HG03575 (cell line): Measurements from ENCODE around the gene HIF1AN.

ENCODE experiments used
- ATAC-seq: cut with Tn5 transposase; IDR thresholded peaks from one replicate; pipeline ENCODE4 v1.9.1; 2021; ENCODE audit not compliant: unreplicated experiment, insufficient number of reproducible peaks, low FRiP score; ENCODE audit errors: extremely low read depth

The HIF1AN gene

DNA sequence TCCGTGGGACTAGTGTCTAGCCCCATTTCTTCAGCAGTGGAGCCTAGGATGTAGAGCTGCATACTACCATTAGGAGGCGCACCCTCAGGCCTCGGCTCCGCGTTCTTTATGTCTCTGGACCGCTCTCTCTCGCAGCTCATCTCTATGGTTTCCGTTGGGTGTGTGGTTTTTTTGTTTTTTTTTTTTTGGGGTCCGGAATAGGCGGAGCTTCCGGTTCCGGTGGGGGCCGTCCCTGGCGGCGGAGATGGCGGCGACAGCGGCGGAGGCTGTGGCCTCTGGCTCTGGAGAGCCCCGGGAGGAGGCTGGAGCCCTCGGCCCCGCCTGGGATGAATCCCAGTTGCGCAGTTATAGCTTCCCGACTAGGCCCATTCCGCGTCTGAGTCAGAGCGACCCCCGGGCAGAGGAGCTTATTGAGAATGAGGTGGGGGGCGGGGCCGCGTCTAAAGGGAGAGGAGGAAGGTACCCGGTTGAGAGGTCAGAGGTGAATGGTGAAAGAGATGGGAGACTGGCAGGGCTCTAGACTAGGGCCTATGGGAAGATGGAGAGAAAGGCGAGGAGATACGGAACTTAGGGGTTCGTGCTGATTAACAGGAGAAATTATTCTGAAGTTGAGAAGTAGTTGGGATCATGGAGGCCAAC, at the start of gene HIF1AN:
TSS of gene HIF1AN (plus strand) at position 229 of the 639 bp plus-strand sequence. CDS start at position 245, 16 bp downstream.
- peak; percentile 91 for ATAC-seq

DNA sequence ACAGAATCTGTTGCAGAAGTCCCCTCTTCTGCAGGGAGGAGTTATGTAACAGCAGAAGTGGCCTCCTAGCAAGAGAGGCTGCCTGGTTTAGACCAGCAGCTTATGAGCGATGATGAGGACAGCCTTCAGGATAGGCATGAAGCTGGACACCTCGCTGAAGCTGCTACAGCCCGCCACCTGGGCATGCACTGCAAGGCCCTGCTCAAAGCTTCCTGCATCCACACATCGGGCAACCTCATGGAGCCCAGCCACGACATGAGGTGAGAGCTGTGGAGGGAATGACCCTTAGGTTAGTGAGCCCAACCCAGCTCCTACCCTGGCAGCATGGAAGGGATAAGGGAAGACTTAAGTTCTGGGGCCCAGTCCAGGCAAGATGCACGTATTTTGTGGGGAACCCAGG, 48.2 kb upstream of the HIF1AN start:
- ATAC-seq, result no peak

DNA sequence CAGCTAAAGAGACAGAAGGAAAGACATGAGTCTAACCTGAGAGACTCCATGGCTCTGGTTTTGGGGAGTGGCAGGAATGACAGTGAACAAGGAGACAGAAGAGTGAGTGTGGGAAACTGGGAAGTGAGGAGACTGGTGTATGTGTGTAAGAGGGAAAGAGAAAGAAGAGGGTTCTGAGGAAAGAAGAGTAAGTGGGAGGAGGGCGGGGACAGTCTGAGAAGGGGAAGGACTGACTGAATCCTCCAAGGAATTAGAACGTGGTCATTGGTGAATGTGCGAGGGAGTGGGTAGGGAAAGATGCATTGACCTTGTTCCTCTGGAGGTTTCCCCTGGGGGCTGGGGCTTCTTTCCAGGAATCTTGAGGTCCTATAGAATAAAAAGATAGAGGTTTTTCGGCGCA, 46.3 kb upstream of the HIF1AN start:
- no peak for ATAC-seq

DNA sequence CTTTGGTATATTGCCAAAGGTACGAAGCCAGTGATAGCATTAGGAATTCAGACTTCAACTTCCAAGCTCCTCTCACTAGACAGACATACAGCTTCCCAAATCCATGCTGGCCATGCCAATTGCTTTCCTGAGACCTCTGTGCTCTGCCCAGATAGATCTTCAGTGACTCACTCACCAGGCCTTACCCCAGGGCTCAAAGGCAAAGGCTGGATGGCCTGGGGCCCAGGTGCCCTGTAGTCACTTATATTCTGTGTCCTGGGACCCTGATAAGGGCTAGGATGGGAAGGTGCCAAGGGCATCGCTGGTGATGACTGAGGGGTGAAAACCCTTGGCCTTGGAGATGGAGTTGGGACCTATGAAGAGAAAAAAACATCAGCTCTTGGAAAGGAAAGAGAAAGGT, 45.2 kb upstream of the HIF1AN start:
- no peak for ATAC-seq

DNA sequence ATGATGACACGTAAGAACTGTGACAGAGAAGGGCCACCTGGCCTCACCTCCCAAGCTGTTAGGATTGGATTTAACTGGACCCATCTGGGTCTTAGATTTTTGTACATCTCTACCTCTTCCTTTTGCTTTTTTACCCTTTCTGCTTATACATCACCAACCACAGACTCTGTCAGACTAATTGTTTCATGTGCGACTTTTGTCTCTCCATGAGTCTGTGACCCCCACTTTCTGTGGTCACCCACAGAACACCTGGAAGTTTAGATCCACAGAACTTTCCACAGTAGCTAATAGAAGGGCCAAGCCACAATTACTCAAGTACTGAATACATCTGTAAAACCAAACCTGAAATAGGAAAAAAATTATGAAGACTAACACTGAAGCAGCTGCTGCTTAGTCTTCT, 39.2 kb upstream of the HIF1AN start:
- no peak for ATAC-seq

DNA sequence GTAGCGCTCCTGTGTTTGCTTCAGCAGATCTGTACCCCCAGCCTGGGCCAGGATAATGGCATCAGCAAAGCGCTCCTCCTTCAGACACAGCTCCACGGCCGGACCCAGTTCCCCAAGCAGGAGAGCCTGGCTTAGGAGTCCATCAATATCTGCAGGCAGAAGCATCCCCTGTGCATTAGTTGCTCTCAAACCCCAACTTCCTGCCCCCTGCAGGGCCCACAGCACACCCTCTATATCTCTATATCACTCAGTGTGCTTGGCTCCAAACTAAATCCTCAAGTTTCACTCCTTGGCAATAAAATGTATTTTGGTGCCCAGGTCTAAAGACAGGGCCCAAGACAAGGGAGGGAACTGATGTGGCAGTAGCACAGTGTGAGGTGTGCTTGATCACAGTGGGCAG, 37.7 kb upstream of the HIF1AN start:
- ATAC-seq, result no peak

DNA sequence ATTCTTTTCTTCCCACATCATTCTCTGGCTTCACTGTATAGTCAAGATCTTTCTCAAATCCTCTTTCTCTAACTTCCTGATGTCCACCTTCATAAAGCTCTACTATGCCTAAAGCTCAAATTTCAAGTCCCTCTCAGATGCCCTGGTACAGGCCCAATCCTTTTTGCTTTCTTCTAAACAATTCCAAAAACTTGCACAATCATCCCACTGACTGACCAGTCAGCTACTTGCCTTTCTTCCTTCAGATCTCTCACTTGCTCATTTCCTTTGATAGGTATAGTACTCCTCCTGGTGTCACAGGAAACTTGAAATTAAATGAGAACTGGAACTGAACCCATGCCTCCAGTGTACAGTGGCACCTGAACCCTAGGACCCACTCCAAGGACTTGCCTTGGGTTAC, 34.3 kb upstream of the HIF1AN start:
- ATAC-seq, result no peak

DNA sequence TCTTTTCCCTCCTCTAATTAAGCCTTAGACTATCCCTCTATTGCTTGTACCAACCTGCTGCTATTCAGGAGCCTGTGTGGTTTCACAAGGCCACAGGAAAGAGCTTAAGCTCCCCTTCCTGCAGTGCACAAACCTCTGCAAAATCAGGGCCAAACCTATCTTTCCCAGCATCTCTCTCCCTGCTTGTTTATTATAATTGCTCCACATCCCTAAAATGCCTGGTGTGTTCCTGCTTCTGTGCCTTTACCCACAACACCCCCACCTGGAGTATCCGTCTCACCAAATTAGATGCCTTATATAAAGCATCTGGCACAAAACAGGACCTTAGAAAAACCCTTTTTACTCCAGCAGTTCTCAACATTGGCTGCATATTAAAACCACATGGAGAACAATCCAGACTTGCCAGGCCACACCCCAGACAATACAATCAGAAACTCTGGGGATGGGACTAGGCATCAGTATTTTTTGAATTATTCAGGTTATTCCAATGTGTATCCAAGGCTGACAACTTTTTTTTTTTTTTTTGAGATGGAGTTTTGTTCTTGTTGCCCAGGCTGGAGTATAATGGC, 32.7 kb upstream of the HIF1AN start:
- no peak for ATAC-seq

DNA sequence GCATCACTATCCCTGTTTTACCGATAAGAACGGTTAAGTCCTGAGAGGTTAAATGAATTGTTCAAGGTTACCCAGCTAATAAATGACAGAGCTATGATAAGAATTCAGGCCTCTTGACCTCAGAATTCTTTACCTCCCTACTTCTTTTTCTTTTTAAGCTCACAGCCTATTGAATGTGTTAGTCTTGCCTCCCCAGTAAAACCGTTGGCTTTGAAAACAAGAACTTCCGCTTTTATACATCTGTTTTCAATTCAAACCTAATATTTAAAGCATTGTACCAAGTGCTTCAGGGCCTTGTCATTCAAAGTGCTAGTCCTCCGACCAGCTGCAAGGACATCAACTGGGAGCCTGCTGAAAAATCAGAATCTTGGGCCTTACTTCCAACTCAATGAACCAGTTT, 31.6 kb upstream of the HIF1AN start:
- ATAC-seq, result no peak

DNA sequence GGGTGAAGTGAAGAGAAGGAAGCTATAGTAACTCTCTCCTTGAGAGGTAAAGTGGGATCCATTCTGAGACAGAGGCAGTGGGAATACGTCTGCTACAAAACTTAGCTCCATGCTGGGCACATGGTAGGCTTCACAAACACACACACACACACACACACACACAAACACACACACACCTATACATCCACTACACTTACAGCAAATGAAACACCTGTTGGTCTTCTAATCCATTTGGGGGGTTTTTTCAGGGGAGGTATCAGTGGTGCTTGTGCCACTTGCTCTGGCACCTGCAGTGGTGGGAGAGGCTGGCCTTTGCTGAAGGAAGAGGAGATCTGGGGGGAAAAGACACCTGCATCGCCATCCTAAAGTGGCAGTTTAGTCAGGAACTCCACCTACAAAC, 30.6 kb upstream of the HIF1AN start:
- ATAC-seq, result no peak

DNA sequence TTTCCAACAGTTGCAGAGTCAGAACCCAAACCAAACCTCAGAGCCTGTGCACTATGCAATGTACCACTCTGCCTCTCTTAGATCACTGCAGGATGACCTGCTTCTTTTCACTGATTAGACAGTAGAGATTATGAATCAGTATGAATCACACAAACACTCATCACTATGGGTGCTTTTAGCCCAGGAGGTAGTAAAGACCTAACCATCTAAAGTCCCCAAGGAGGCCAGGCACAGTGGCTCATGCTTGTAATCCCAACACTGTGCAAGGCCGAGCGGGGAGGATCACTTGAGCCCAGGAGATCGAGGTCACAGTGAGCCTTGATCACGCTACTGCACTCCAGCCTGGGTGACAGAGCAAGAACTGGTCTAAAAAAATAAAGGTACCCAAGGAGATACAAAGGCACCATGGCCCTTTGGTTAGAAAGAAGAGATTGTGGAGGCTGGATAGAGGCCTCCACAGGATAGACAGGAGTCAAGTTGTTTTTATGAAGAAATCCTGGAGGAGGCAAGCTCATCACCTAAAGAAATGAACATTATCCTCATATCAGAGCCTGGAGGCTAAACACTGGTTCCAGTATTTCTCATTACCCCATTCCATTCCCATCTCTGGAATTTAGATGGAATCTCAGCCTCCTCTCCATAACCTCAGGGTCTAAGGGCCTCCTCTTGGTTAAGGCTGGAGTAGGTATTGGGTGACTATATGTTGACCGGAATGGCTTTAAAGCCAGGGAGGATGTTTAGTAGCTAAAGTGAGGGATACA, 29.0 kb upstream of the HIF1AN start:
- no peak for ATAC-seq

DNA sequence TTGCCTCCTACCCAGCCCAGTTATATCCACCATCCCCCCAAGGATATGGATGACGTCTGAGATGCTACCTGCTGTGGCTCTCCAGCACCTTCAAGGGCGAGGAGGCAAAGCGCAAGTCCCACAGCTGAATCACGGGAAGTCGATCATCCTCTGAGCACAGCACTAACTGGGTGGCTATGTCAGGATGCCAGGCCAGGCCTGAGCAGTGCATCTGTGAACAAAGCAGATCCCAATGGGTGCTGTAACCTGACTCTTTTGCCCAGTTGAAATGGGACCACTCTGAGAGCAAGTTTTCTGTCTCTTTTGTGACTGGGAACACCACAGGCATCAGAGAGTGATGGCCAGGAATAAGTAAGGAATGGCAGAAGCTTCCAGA, 28.4 kb upstream of the HIF1AN start:
- no peak for ATAC-seq

DNA sequence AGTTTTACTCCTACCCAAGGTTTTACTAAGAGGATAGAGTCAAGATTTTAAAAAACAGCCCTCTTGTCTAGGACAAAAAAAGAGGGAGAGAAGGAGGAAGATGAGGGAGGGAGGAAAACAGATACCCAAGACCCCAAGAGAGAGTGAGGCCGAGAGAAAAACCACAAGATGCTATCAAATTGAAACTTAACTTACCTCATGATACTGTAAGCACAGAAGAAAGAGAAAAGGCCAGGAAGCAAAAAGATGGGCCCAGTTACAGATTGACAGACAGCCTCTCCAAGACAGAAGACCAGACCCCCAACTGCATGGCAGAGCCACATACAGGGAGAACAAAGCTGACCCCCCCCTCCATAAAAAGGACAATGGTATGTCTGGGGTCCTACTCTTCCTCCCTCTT, 27.5 kb upstream of the HIF1AN start:
- no peak for ATAC-seq

DNA sequence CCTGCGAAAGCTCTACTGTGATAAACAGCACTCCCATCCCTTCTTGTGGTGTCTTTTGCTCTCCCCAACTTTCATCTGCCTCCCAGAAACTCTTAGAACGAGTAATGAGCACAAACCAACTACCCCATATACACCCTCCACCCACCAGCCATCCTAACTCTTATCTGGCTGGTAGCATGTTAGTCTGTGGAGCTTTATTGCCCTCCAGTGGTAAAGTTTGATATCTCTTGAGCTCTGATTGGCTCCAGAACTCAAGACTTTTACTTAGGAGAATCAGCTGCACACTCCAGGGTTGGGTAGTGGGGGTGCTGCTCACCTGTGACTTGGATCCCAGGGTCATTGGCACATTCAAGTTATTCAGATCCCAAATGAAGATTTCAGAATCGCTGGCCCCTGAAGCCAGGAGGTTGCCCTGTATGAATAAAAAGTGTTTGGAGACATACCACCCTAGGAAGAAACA, 27.0 kb upstream of the HIF1AN start:
- ATAC-seq, result no peak

DNA sequence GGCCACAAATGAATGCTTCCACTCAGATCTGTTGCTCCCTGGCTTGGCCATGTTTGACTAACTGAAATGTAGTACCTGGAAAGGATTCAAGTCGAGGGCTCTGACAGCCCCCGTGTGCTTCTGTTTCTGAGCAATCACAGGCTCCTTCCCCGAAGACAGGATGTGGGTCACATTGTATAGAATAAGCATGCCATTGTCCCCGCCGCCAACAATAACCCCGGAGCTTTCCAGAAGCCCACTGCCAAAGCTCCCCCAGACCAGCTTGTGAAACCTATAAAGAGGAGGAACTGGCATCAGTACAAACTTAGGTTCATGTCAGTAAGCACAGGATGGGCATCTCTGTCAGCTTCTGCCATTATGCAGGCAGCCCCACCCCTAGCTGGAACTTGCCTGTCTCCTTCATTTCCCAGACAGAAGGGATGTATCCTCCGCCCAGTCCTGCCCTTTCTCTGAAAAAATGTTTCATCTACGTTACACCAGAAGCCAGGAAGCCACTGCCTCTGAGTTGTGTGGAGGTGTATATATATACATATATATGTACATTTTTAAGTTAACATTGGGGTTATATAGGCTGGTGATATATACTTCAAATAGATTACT, 26.4 kb upstream of the HIF1AN start:
- no peak for ATAC-seq

DNA sequence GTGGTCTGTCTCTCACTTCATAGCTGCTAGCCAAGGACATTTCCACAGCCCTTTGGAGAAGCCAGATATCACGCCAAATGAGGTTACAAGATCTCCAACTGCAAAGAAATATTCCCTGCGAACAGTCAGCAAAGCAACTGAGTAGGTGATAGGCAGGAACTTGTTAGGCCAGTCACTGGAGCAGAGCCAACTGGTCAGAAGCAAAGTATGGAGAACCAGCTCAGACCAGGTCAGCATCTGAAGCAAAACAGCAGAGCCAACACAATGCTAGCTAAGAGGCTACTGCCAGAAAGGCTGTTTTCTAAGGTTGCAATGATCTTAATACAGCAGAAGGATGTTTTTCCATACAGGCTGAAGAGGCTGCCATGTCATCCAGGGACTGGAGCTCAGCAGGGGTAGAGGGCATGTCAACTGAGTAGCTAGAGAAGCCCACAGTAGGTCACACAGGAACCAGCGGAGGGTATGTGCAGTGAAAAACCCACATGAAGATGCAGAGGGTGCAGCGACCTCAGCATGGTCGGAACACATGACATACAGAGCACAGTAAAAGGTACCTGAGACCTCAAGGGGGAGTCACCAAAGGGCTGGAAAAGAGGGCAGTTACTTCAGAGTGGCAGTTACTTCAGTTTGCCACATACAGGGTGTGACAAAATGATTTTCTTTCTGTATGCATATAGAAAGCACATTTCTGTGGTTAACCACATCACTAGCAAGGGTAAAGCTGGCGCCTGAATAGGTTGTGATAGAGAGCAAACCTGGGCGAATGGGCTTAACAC, 25.0 kb upstream of the HIF1AN start:
- no peak for ATAC-seq

DNA sequence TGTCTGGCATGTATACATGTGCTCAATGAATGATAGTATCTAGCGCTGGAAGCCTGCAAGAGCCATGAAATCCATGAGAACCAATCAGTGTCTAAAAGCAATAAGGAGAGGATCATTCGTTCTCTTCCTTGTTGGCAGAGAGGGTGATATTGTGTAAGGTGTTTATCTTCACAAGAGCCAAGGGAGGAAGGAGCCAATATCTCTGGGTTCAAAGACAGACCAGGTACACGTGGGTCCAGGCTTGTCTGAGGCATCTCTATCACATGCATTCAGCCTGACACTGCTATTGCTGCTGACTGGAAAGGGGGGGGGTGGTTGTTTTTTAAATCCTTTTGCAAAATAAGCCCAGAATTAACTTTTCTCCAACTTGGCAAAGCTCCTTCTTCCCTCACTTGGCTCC, 20.1 kb upstream of the HIF1AN start:
- ATAC-seq, result no peak

DNA sequence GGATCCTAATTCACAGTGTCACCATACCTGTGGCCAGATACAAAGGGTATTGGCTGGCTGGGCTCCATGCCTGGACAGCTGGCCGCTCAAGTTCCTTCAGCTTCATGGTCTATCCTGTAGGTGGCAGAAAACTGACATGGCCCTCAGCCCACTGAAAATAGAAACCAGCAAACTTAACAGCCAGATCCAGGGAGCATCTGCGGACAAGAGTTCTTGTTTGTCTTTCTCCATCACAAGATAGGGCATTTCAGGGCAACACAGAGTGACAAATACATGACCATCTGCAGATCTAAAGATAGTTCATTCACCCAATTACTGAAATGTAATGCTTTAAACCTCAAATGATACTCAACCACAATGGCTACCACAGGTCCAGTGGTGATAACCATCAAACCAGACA, 18.9 kb upstream of the HIF1AN start:
- no peak for ATAC-seq

DNA sequence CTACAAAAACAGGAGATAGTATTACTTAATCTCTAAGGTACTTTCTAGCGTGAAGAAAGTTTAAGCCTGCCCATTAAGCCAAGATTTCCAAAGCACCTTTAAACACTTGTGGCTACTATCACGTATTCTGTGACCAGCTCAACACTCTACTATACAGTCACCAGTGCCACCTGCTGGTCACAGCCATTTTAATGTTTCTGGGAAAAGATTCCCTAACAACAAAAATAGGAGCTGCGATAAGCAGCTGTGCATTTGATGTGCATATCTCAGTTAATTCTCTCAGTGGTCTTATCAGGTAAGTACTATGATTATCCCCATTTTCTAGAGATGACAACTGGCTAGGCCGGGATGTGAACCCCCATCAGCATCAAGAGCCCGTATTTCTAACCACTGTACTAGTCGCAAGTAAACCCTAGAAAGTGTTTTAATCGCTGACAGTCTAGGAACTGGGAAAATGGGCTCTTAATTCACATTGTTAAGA, 16.9 kb upstream of the HIF1AN start:
- no peak for ATAC-seq
